A549 (cell line): ENCODE results near the gene DLGAP1. TPM values are rescaled to one million over a fixed set of nuclear protein-coding genes. Genes with fewer than 3 reads are reported as not detected.
A peak's percentile ranks its signal among the peaks of the same experiment; 100 is the strongest.

Source experiments
- ATAC-seq, 2 experiments: fragments of 200-7000 bp in 1 of 2; fragments of >200 bp in 1 of 2; cut with Nextera tagmentation in 1 of 2; cut with Tn5 transposase in 1 of 2; 3 replicates each; pipeline versions ENCODE4 v1.8.0 to v1.9.1; 2018 to 2020; ENCODE audit warnings: mild to moderate bottlenecking in 1 of 2, moderate library complexity in 1 of 2
- CTCF ChIA-PET: fragments of 300-600 bp; sonication (Branson Sonifier 250); formaldehyde crosslinking; extraction: SDS; loops from one replicate; lab custom pipeline; 2021; ENCODE audit warnings: antibody characterized with exemption, inconsistent platforms; lab: Yijun Ruan, JAX
- POLR2A ChIA-PET: fragments of 350-600 bp; formaldehyde crosslinking; extraction: SDS; loops from one replicate; lab custom pipeline; 2021; ENCODE audit warnings: antibody characterized with exemption, inconsistent platforms; lab: Yijun Ruan, JAX
- DNase-seq, 2 experiments: peaks; one replicate each; pipeline versions ENCODE4 v3.0.0 to v3.0.0-alpha.2; 2011 to 2016; ENCODE audit warnings: low read depth in 1 of 2, low spot score in 1 of 2
- FAIRE-seq: peaks from 2 replicates; lab custom pipeline; 2011; peaks lifted over from hg19 to GRCh38; lab: Jason Lieb, UNC
- H3K27ac ChIP-seq, 2 experiments: fragments of >200 bp; sonication (Bioruptor Twin); formaldehyde crosslinking; 3 replicates each; pipeline ENCODE4 v1.5.1; 2016 to 2017
- H3K4me1 ChIP-seq: fragments of >200 bp; sonication (Bioruptor Twin); formaldehyde crosslinking; 3 replicates; pipeline ENCODE4 v1.6.1; 2016
- H3K4me2 ChIP-seq: fragments of >200 bp; sonication (Bioruptor Twin); formaldehyde crosslinking; 3 replicates; pipeline ENCODE4 v1.6.1; 2016
- H3K4me3 ChIP-seq: fragments of >200 bp; sonication (Bioruptor Twin); formaldehyde crosslinking; 3 replicates; pipeline ENCODE4 v1.5.1; 2016
- H3K9me3 ChIP-seq: fragments of >200 bp; sonication (Bioruptor Twin); formaldehyde crosslinking; 3 replicates; pipeline ENCODE4 v1.6.1; 2016
- BHLHE40 ChIP-seq: IDR thresholded peaks from 2 replicates; pipeline ENCODE4 v1.6.1; 2012; ENCODE audit warnings: low read depth, low read length, inconsistent platforms
- CBX2 ChIP-seq: fragments of 200-600 bp; sonication (generic); IDR thresholded peaks from 2 replicates; pipeline ENCODE4 v1.6.1; 2016; ENCODE audit warnings: low read depth, mild to moderate bottlenecking, borderline replicate concordance
- CBX8 ChIP-seq: fragments of 200-600 bp; sonication (generic); IDR thresholded peaks from 2 replicates; pipeline ENCODE4 v1.6.1; 2016
- CEBPB ChIP-seq, 2 experiments: fragments of >200 bp in 1 of 2; sonication (Bioruptor Twin) in 1 of 2; formaldehyde crosslinking in 1 of 2; IDR thresholded peaks; 2 replicates each; pipeline ENCODE4 v1.6.1; 2012 to 2016
- E2F6 ChIP-seq: IDR thresholded peaks from 2 replicates; pipeline ENCODE4 v1.6.1; 2012; ENCODE audit warnings: low read depth, borderline replicate concordance
- EHMT2 ChIP-seq: fragments of 200-600 bp; sonication (generic); IDR thresholded peaks from 2 replicates; pipeline ENCODE4 v1.6.1; 2016; ENCODE audit warnings: antibody characterized with exemption, low read depth, mild to moderate bottlenecking, moderate library complexity
- FOSB ChIP-seq: fragments of 250-450 bp; sonication (Bioruptor Pico); IDR thresholded peaks from 2 replicates; pipeline ENCODE4 v1.5.0; 2020; ENCODE audit warnings: mild to moderate bottlenecking, moderate library complexity
- GATA3 ChIP-seq: IDR thresholded peaks from 2 replicates; pipeline ENCODE4 v1.6.1; 2012; ENCODE audit warnings: borderline replicate concordance
- HDAC2 ChIP-seq: fragments of 200-600 bp; sonication (generic); IDR thresholded peaks from 2 replicates; pipeline ENCODE4 v1.6.1; 2016
- HMGXB4 ChIP-seq: fragments of 250-450 bp; sonication (Bioruptor Pico); IDR thresholded peaks from 2 replicates; pipeline ENCODE4 v1.5.0; 2021; ENCODE audit warnings: mild to moderate bottlenecking, moderate library complexity, borderline replicate concordance
- HOXA7 ChIP-seq: fragments of 250-450 bp; sonication (Bioruptor Pico); IDR thresholded peaks from 2 replicates; pipeline ENCODE4 v1.5.0; 2020; ENCODE audit warnings: mild to moderate bottlenecking, moderate library complexity
- HOXB13 ChIP-seq: fragments of 250-450 bp; sonication (Bioruptor Pico); IDR thresholded peaks from 2 replicates; pipeline ENCODE4 v1.5.0; 2020; ENCODE audit warnings: low read depth, mild to moderate bottlenecking, moderate library complexity
- JUN ChIP-seq, 2 experiments: fragments of >200 bp; sonication (Bioruptor Twin); formaldehyde crosslinking; IDR thresholded peaks; 2 replicates in 1 of 2; 3 replicates in 1 of 2; pipeline ENCODE4 v1.6.1; 2016 to 2017
- JUNB ChIP-seq: fragments of >200 bp; sonication (Bioruptor Twin); formaldehyde crosslinking; IDR thresholded peaks from 2 replicates; pipeline ENCODE4 v1.6.1; 2016
- MAFK ChIP-seq: fragments of 450-650 bp; IDR thresholded peaks from 2 replicates; pipeline ENCODE4 v1.6.1; 2014; ENCODE audit not compliant: partially characterized antibody
- PBX3 ChIP-seq: IDR thresholded peaks from 2 replicates; pipeline ENCODE4 v1.6.1; 2012
- PHF8 ChIP-seq: fragments of 200-600 bp; sonication (generic); IDR thresholded peaks from 2 replicates; pipeline ENCODE4 v1.6.1; 2016; ENCODE audit warnings: low read depth, mild to moderate bottlenecking, antibody characterized with exemption, moderate library complexity, borderline replicate concordance
- POLR2A ChIP-seq: IDR thresholded peaks from 2 replicates; pipeline ENCODE4 v1.6.1; 2012; ENCODE audit warnings: mild to moderate bottlenecking, low read length
- POLR2AphosphoS2 ChIP-seq: conservative IDR thresholded peaks from 2 replicates; pipeline ENCODE4 v1.6.1; 2012; ENCODE audit warnings: low read length, improper control_type of control experiment, inconsistent platforms
- RAD21 ChIP-seq, 2 experiments: fragments of >200 bp in 1 of 2; sonication (Bioruptor Twin) in 1 of 2; formaldehyde crosslinking in 1 of 2; IDR thresholded peaks in 1 of 2; conservative IDR thresholded peaks in 1 of 2; 2 replicates in 1 of 2; 3 replicates in 1 of 2; pipeline ENCODE4 v1.6.1; 2012 to 2018; ENCODE audit warnings: inconsistent platforms in 1 of 2
- RARB ChIP-seq: fragments of 250-450 bp; sonication (Bioruptor Pico); IDR thresholded peaks from 2 replicates; pipeline ENCODE4 v1.8.0; 2021; ENCODE audit warnings: mild to moderate bottlenecking, moderate library complexity
- REST ChIP-seq: fragments of 200-600 bp; sonication (generic); IDR thresholded peaks from 2 replicates; pipeline ENCODE4 v1.6.1; 2016; ENCODE audit warnings: antibody characterized with exemption, mild to moderate bottlenecking, moderate library complexity
- RNF2 ChIP-seq: fragments of 200-600 bp; sonication (generic); IDR thresholded peaks from 2 replicates; pipeline ENCODE4 v1.6.1; 2016; ENCODE audit warnings: low read depth, mild to moderate bottlenecking, antibody characterized with exemption, moderate library complexity, borderline replicate concordance
- SMC3 ChIP-seq: fragments of >200 bp; sonication (Bioruptor Twin); formaldehyde crosslinking; IDR thresholded peaks from 3 replicates; pipeline ENCODE4 v1.6.1; 2018; ENCODE audit warnings: inconsistent platforms
- SREBF2 ChIP-seq: fragments of 450-650 bp; IDR thresholded peaks from 2 replicates; pipeline ENCODE4 v1.6.1; 2014; ENCODE audit warnings: mild to moderate bottlenecking, moderate library complexity
- TFCP2L1 ChIP-seq: fragments of 250-450 bp; sonication (Bioruptor Pico); IDR thresholded peaks from 2 replicates; pipeline ENCODE4 v1.5.0; 2021; ENCODE audit warnings: mild to moderate bottlenecking
- USF2 ChIP-seq: fragments of 450-650 bp; IDR thresholded peaks from 2 replicates; pipeline ENCODE4 v1.6.1; 2014; ENCODE audit warnings: antibody characterized with exemption
- ZFP36 ChIP-seq: fragments of 450-650 bp; IDR thresholded peaks from 2 replicates; pipeline ENCODE4 v1.6.1; 2014; ENCODE audit warnings: borderline replicate concordance; ENCODE audit not compliant: partially characterized antibody
- WGBS: methylation state at CpG from one replicate; pipeline ENCODE4 v1.1.6; 2017; ENCODE audit errors: missing lambda C conversion rate; 5-methylcytosine and 5-hydroxymethylcytosine counted together
- polyA plus RNA-seq, 4 experiments: library from polyadenylated mRNA; depleted of rRNA in 3 of 4; stranded (reverse); fragments of >200 nt; fragmentation: RNase III in 1 of 4; extraction: RNeasy Plus Mini Kit Qiagen cat#74134 plus additional on column Dnase treatment in 1 of 4; gene quantifications; 2 replicates in 3 of 4; 3 replicates in 1 of 4; pipeline ENCODE4 v1.2.3, GENCODE V29; 2011 to 2017

The DLGAP1 gene
- polyA plus RNA-seq, 2 of the 4 experiments (the other 2 are of a cell fraction), result 0.04 to 0.12 TPM

GRCh38 chr18:3449512-3450011 lies 1005.5 kb downstream of the DLGAP1 start:
- H3K4me1 ChIP-seq, result peaks cover 24% of the 10 kb centered on the region
- 0% methylated on average over 6 of the region's 47 CpGs for WGBS
- H3K27ac ChIP-seq, result peak overlapping the region; percentile 98 to 100
- DNase-seq (peak in 1 of 2 experiments; percentile 86), FAIRE-seq (no peak), ATAC-seq (peak; percentile 13 to 30)
- POLR2A ChIA-PET, result interaction anchor here (1.0 to 3.3 kb wide), 9 partner anchors 9 to 216 kb away, joined by 4 to 47 read pairs (median 6); no protein-coding TSS in a partner anchor
- H3K4me2 ChIP-seq, result peak overlapping the region; percentile 97
- H3K9me3 ChIP-seq, result no peaks in the 10 kb centered on the region
- TF ChIP-seq BHLHE40, result peak; percentile 58
- TF ChIP-seq PHF8, result no peak
- TF ChIP-seq PBX3, result no peak
- peak; percentile 41 for TF ChIP-seq GATA3
- TF ChIP-seq TFCP2L1 (CRISPR knock-in tag), result peak; percentile 20; the same call in 1 of the 2 replicates
- H3K4me3 ChIP-seq, result peak overlapping the region; percentile 93
- CTCF ChIA-PET, result interaction anchor here (0.8 to 1.1 kb wide), 2 partner anchors 145 to 166 kb away, joined by 3 read pairs; no protein-coding TSS in a partner anchor

- CTCF ChIA-PET, result interaction anchor here (0.8 to 1.1 kb wide), 4 partner anchors 64 to 421 kb away, joined by 3 to 4 read pairs (median 3); no protein-coding TSS in a partner anchor
- Histone ChIP-seq H3K27ac (peak overlapping the region; percentile 98 to 100), H3K4me2 (peak overlapping the region; percentile 97), H3K4me3 (peak overlapping the region; percentile 93), H3K4me1 (peaks cover 25% of the 10 kb centered on the region), H3K9me3 (no peaks in the 10 kb centered on the region)
- FAIRE-seq (no peak), ATAC-seq (peak; percentile 7 to 27), DNase-seq (peak in 1 of 2 experiments; percentile 60)
- POLR2A ChIA-PET, result interaction anchor here (0.6 to 3.3 kb wide), 14 partner anchors 9 to 641 kb away, joined by 3 to 47 read pairs (median 6); no protein-coding TSS in a partner anchor
- WGBS, result 2% methylated on average over 29 of the region's 38 CpGs
- TF ChIP-seq HOXA7 (0 out of 2 replicates have a peak, but pooled peaks have one; percentile 40), FOSB (CRISPR knock-in tag) (no peak), JUNB (0 out of 2 replicates have a peak, but pooled peaks have one; percentile 21), SREBF2 (no peak), TFCP2L1 (CRISPR knock-in tag) (peak; percentile 88; the same call in 1 of the 2 replicates), POLR2A (peak; percentile 47), MAFK (no peak), SMC3 (0 out of 3 replicates have a peak, but pooled peaks have one; percentile 16), HMGXB4 (CRISPR knock-in tag) (no peak), HOXB13 (CRISPR knock-in tag) (no peak), RARB (CRISPR knock-in tag) (peak; percentile 64; the same call in 1 of the 2 replicates), CBX2 (no peak), CBX8 (no peak), RAD21 (conservative IDR thresholded peaks at IDR 0.05 in 1 of 2, IDR thresholded peaks at IDR 0.05 in 1 of 2) (0 out of 5 replicates have a peak, but pooled peaks have one; percentile 5 to 15), E2F6 (no peak), USF2 (0 out of 2 replicates have a peak, but pooled peaks have one; percentile 20), CEBPB (IDR thresholded peaks at IDR 0.05) (peak; percentile 73 to 76), HDAC2 (no peak), ZFP36 (no peak), REST (0 out of 2 replicates have a peak, but pooled peaks have one; percentile 19), RNF2 (no peak), EHMT2 (no peak), JUN (IDR thresholded peaks at IDR 0.05) (peak; percentile 79 to 82), POLR2AphosphoS2 (no peak)
Observed at GRCh38 chr18:3448838-3449511, 1006.1 kb downstream of the DLGAP1 start.
